ENCODE data around the gene NRTN. TPM values are rescaled to one million over a fixed set of nuclear protein-coding genes. Genes with fewer than 3 reads are reported as not detected.
A peak's percentile ranks its signal among the peaks of the same experiment; 100 is the strongest.

Gene NRTN
- total and polyA plus RNA-seq, 2 of the 4 experiments (the other 2 are of a cell fraction), result 0.17 to 0.18 TPM

DNA sequence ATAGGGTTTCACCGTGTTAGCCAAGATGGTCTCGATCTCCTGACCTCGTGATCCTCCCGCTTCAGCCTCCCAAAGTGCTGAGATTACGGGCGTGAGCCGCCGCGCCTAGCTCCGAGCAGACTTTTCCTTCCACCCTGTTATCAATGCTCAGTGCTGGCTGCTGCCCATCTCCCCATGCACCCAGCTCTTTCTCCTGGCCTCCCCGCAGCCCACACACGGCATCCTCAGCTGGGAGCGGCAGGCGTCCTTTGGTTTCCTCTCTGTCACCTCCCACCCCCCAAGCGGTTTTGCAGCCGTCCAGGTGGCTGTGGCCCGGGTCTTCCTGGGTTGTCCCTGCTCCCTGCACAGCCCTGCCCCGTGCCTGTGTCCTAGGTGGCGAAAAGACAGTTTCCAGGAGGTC, 32.5 kb upstream of the NRTN start:
- H3K9me3 ChIP-seq (ENCODE audit: control insufficient read depth, insufficient read depth, low read length), result no peaks in the 10 kb centered on the region
- H3K79me1 ChIP-seq (ENCODE audit: low read depth in 1 of 2, low read length in 2 of 2), result no peaks in the 10 kb centered on the region
- DNase-seq, result no peak
- H3K56ac ChIP-seq (ENCODE audit: extremely low read depth, insufficient read depth, low read length), result no peak overlapping the region
- H2BK120ac ChIP-seq (ENCODE audit: low read depth, low read length), result no peak overlapping the region
- H2AK9ac ChIP-seq (replicated peaks; ENCODE audit: low read depth, low read length, poor library complexity), result peak overlapping the region; percentile 72
- H4K20me1 ChIP-seq (ENCODE audit: insufficient read depth, low read length), result no peaks in the 10 kb centered on the region
- H2BK15ac ChIP-seq (ENCODE audit: low read depth, low read length), result no peak overlapping the region
- no peak overlapping the region for H3K4me3 ChIP-seq (ENCODE audit: insufficient read depth, low read depth, low read length)
- intact Hi-C loops (cut with micrococcal nuclease), result no loop called here
- H3K23ac ChIP-seq (ENCODE audit: low read depth, low read length), result no peak overlapping the region
- H2AK5ac ChIP-seq (ENCODE audit: low read depth, low read length), result no peak overlapping the region
- H3K14ac ChIP-seq (replicated peaks; ENCODE audit: low read depth, low read length), result no peak overlapping the region
- H2BK20ac ChIP-seq (ENCODE audit: low read depth, low read length), result no peak overlapping the region
- ChIA-PET POLR2A (ENCODE audit: unreplicated experiment) (no interaction called here), CTCF (no interaction called here)
- no TSS peak for BruUV-seq (replicated peaks)
- H2BK5ac ChIP-seq (ENCODE audit: low read depth, low read length, poor library complexity, severe bottlenecking), result no peak overlapping the region
- peak overlapping the region; percentile 7; the same call in 1 of the 2 replicates for H3K4ac ChIP-seq (ENCODE audit: low read depth, low read length)
- TF ChIP-seq MXI1 (IDR thresholded peaks at IDR 0.05; ENCODE audit: borderline replicate concordance, low read depth, low read length), result no peak
- no peak for TF ChIP-seq RAD21 (IDR thresholded peaks at IDR 0.05; ENCODE audit: low read length)
- H3K18ac ChIP-seq (ENCODE audit: low read depth, low read length), result no peak overlapping the region
- no peaks in the 10 kb centered on the region for H3K36me3 ChIP-seq (ENCODE audit: control insufficient read depth, insufficient read depth, low read length)
- H4K5ac ChIP-seq (ENCODE audit: low read depth, low read length), result no peak overlapping the region
- H4K91ac ChIP-seq (ENCODE audit: insufficient read depth, low read depth, low read length), result no peak overlapping the region
- no peaks in the 10 kb centered on the region for H3K27me3 ChIP-seq (ENCODE audit: control insufficient read depth, insufficient read depth, low read length)
- in situ Hi-C loops (cut with MboI; ENCODE audit: low sequenced_read_pairs), result no loop called here
- no peaks in the 10 kb centered on the region for H3K9me1 ChIP-seq (ENCODE audit: insufficient read depth, low read length)
- H3K4me2 ChIP-seq (ENCODE audit: low read depth, low read length), result no peak overlapping the region
- dilution Hi-C loops (cut with HindIII; ENCODE audit: low sequenced_read_pairs, unreplicated experiment), result no loop called here
- no peak overlapping the region for H4K8ac ChIP-seq (ENCODE audit: low read depth in 2 of 2, low read length in 2 of 2)
- no peak overlapping the region for H3K9ac ChIP-seq (ENCODE audit: low read depth, low read length)
- 80% methylated on average over 5 of the region's 19 CpGs; no CpG with 5 or more reads in 1 of the 2 experiments for WGBS, 2 experiments (ENCODE audit: extremely low coverage in 2 of 2, insufficient read length in 1 of 2)
- H3K27ac ChIP-seq (ENCODE audit: insufficient read depth, low read length), result no peak overlapping the region
- H3K4me1 ChIP-seq (ENCODE audit: control insufficient read depth, insufficient read depth, low read length), result peaks cover 4% of the 10 kb centered on the region
- H2AFZ ChIP-seq (replicated peaks; ENCODE audit: low read length, poor library complexity), result peak overlapping the region; percentile 75
- ATAC-seq (ENCODE audit: low read depth), result no peak

Data from IMR-90 (cell line).